Naive thymus-derived CD4-positive, alpha-beta T cell (primary cell): Measurements from ENCODE around the gene EYS. TPM values are rescaled to one million over a fixed set of nuclear protein-coding genes. Genes with fewer than 3 reads are reported as not detected.

Experiments
- ATAC-seq: fragments of 150-1000 bp; cut with Tn5 transposase; 2 replicates; pipeline ENCODE4 v1.10.0; 2021; ENCODE audit warnings: mild to moderate bottlenecking, moderate library complexity
- CTCF ChIA-PET: fragments of 350-600 bp; sonication (Branson Sonifier 250); formaldehyde crosslinking; loops from one replicate; lab custom pipeline; 2021; ENCODE audit warnings: antibody characterized with exemption; lab: Charles Lee
- POLR2A ChIA-PET: fragments of 350-600 bp; sonication (Branson Sonifier 250); formaldehyde crosslinking; loops from one replicate; lab custom pipeline; 2021; ENCODE audit warnings: antibody characterized with exemption, inconsistent platforms; lab: Charles Lee
- DNase-seq, 9 donors: peaks; one replicate each; pipeline versions ENCODE4 v3.0.0 to v3.0.0-alpha.2; 2020 to 2022; ENCODE audit warnings: mixed read lengths in 1 of 9
- H3K27ac ChIP-seq: one replicate; pipeline ENCODE4 v1.7.0; 2013; ENCODE audit warnings: mild to moderate bottlenecking, low read depth, low read length, moderate library complexity
- H3K27me3 ChIP-seq, 2 donors: one replicate each; pipeline ENCODE4 v1.7.0; 2013; ENCODE audit warnings: low read length in 2 of 2, mild to moderate bottlenecking in 2 of 2, moderate library complexity in 2 of 2; ENCODE audit not compliant: control insufficient read depth in 2 of 2, insufficient read depth in 2 of 2
- H3K36me3 ChIP-seq, 3 experiments: 1 replicate in 2 of 3; 2 replicates in 1 of 3; pipeline ENCODE4 v1.7.0; 2013; ENCODE audit warnings: low read length in 3 of 3, mild to moderate bottlenecking in 3 of 3, moderate library complexity in 1 of 3; ENCODE audit not compliant: insufficient read depth in 3 of 3, control insufficient read depth in 2 of 3
- H3K4me1 ChIP-seq, 2 donors: one replicate each; pipeline ENCODE4 v1.7.0; 2013; ENCODE audit warnings: low read length in 2 of 2, mild to moderate bottlenecking in 2 of 2, moderate library complexity in 1 of 2; ENCODE audit not compliant: control insufficient read depth in 2 of 2, insufficient read depth in 2 of 2
- H3K4me3 ChIP-seq: 2 replicates; pipeline ENCODE4 v1.7.0; 2013; ENCODE audit warnings: mild to moderate bottlenecking, low read length
- H3K9me3 ChIP-seq, 3 experiments: 1 replicate in 2 of 3; 2 replicates in 1 of 3; pipeline ENCODE4 v1.7.0; 2013; ENCODE audit warnings: low read length in 3 of 3; ENCODE audit not compliant: control insufficient read depth in 2 of 3
- H3K27ac Mint-ChIP-seq, 9 donors: one replicate each; pipeline ENCODE4 v1.8.0; 2020 to 2022; ENCODE audit warnings: mixed read lengths in 9 of 9, mild to moderate bottlenecking in 8 of 9, moderate library complexity in 5 of 9, inconsistent platforms in 2 of 9
- H3K27me3 Mint-ChIP-seq, 5 donors: one replicate each; pipeline ENCODE4 v1.8.0; 2021 to 2022; ENCODE audit warnings: mixed read lengths in 5 of 5, mild to moderate bottlenecking in 1 of 5
- H3K36me3 Mint-ChIP-seq, 5 donors: one replicate each; pipeline ENCODE4 v1.8.0; 2020 to 2022; ENCODE audit warnings: mixed read lengths in 5 of 5, mild to moderate bottlenecking in 3 of 5, inconsistent platforms in 1 of 5
- H3K4me1 Mint-ChIP-seq, 7 donors: one replicate each; pipeline ENCODE4 v1.8.0; 2020 to 2022; ENCODE audit warnings: mixed read lengths in 7 of 7, mild to moderate bottlenecking in 3 of 7, inconsistent platforms in 1 of 7
- H3K4me3 Mint-ChIP-seq, 10 donors: one replicate each; pipeline ENCODE4 v1.8.0; 2020 to 2022; ENCODE audit warnings: mild to moderate bottlenecking in 10 of 10, mixed read lengths in 10 of 10, moderate library complexity in 6 of 10, inconsistent platforms in 2 of 10
- H3K9me3 Mint-ChIP-seq, 11 donors: one replicate each; pipeline ENCODE4 v1.8.0; 2020 to 2022; ENCODE audit warnings: mixed read lengths in 11 of 11, mild to moderate bottlenecking in 4 of 11, inconsistent platforms in 1 of 11, moderate library complexity in 1 of 11
- intact Hi-C, 2 donors: fragments of 100-400 bp; cut with micrococcal nuclease; formaldehyde crosslinking; loops; one replicate each; pipeline ENCODE4 v1.15.1; 2023
- polyA plus RNA-seq, 2 donors: library from polyadenylated mRNA; unstranded; fragments of 300-500 nt; fragmentation: Illumina TruSeq; gene quantifications; one replicate each; pipeline ENCODE4 v1.2.3, GENCODE V29; 2021
- total RNA-seq, 6 experiments: library from RNA in 5 of 6; stranded (reverse) in 5 of 6; gene quantifications; 1 replicate in 5 of 6; 2 replicates in 1 of 6; pipeline ENCODE4 v1.2.3 and lab custom pipeline; 2021 to 2026

Gene EYS
- total and polyA plus RNA-seq, 7 experiments from 2014 or later = 0.07 to 0.21 (median 0.13) TPM; not detected in 4

DNA sequence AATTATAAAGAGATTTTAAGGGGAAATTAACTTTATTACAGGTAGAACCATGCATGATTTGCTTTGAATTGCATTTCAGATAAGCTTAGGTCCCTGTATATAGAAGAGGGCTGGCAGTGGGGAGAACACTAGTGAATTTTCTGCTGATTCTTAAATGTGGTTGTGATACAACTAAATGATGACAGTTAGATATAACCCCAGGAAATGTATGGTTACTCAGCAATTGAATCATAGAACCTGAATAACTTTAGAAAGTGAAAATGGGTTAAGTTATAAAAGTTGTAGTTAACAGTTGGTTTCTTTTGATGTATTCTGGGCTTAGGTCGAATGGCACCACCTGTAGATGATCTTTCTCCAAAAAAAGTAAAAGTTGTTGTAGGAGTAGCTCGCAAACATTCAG is 2001.3 kb downstream of the EYS start:
- H3K27me3 ChIP-seq = no peaks in the 10 kb centered on the region
- no peak overlapping the region for H3K4me3 Mint-ChIP-seq
- H3K36me3 ChIP-seq = peaks cover 0 to 50% (median 10%) of the 10 kb centered on the region in 3 experiments
- H3K27ac Mint-ChIP-seq = peak overlapping the region in 2 of 9 donors; percentile 30 to 33
- H3K4me1 Mint-ChIP-seq = peaks cover 5 to 20% (median 13%) of the 10 kb centered on the region in 7 donors
- CTCF ChIA-PET = no interaction called here
- peaks cover 23 to 66% (median 41%) of the 10 kb centered on the region in 5 donors for H3K36me3 Mint-ChIP-seq
- intact Hi-C loops = loop anchor here (2.0 to 5.0 kb wide), 4 partner anchors 13 to 108 kb away; partner anchors contain the start of gene PHF3 (in 1 of the 2)
- H3K4me3 ChIP-seq = no peak overlapping the region
- POLR2A ChIA-PET = no interaction called here
- ATAC-seq = no peak
- DNase-seq = no peak
- H3K27ac ChIP-seq = no peak overlapping the region
- H3K4me1 ChIP-seq = no peaks in the 10 kb centered on the region
- H3K27me3 Mint-ChIP-seq = no peaks in the 10 kb centered on the region
- H3K9me3 ChIP-seq = no peaks in the 10 kb centered on the region
- H3K9me3 Mint-ChIP-seq = peaks cover 0 to 2% (median 0%) of the 10 kb centered on the region in 11 donors

DNA sequence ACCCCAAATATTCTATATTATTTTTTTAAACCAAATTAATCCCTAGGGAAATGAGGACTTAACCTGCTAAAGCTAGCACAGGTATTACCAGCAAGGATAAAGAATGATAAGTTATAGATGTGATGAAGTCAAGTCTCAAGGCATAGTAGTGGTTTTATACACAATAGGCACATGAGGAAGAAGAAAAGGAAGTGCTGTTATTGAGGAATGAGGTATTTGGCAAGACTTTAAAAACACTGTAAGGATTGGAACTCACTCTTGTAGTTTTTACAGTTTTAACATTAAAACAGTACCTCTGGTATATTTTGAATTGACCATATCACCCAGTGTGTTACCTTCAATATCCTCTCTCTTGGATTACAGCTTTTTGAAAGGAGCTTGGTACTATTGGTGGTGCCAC is 2016.8 kb downstream of the EYS start:
- ChIA-PET CTCF (interaction anchor here (0.6 to 1.5 kb wide), 3 partner anchors 92 to 245 kb away, joined by 3 to 5 read pairs (median 4); no protein-coding TSS in a partner anchor), POLR2A (no interaction called here)
- ATAC-seq = no peak
- peaks cover 11 to 39% (median 26%) of the 10 kb centered on the region in 7 donors for H3K4me1 Mint-ChIP-seq
- Histone ChIP-seq H3K36me3 (peaks cover 0 to 10% (median 0%) of the 10 kb centered on the region in 3 experiments), H3K4me3 (no peak overlapping the region), H3K4me1 (no peaks in the 10 kb centered on the region), H3K9me3 (no peaks in the 10 kb centered on the region), H3K27me3 (no peaks in the 10 kb centered on the region), H3K27ac (no peak overlapping the region)
- H3K4me3 Mint-ChIP-seq = no peak overlapping the region
- intact Hi-C loops = no loop called here
- H3K27ac Mint-ChIP-seq = no peak overlapping the region
- no peak for DNase-seq
- H3K27me3 Mint-ChIP-seq = no peaks in the 10 kb centered on the region
- H3K36me3 Mint-ChIP-seq = peaks cover 8 to 37% (median 21%) of the 10 kb centered on the region in 5 donors
- H3K9me3 Mint-ChIP-seq = peaks cover 0 to 4% (median 0%) of the 10 kb centered on the region in 11 donors

DNA sequence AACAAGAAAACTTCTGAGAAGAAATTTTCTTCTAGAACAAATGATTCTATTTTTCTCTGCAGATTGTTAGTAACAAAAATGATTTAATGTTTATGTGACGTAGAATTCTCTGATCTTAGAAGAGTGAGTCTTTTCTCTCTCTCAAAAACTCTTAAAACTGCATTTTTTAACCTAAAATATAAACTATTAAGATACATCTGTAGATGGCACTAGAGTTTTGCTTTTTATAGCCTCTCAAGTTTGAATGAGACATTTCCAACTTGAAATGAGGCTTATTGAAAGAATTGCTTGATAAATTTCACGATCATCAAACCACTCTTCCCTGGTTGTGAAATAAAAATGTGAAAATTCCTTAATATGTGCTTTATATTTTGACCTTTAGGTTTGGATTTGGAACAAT is 2017.6 kb downstream of the EYS start:
- peaks cover 0 to 6% (median 0%) of the 10 kb centered on the region in 3 experiments for H3K36me3 ChIP-seq
- no peaks in the 10 kb centered on the region for H3K27me3 Mint-ChIP-seq
- H3K9me3 Mint-ChIP-seq = peaks cover 0 to 4% (median 0%) of the 10 kb centered on the region in 11 donors
- peaks cover 8 to 39% (median 26%) of the 10 kb centered on the region in 5 donors for H3K36me3 Mint-ChIP-seq
- H3K4me3 Mint-ChIP-seq = no peak overlapping the region
- no peaks in the 10 kb centered on the region for H3K9me3 ChIP-seq
- H3K27ac ChIP-seq = no peak overlapping the region
- no peak overlapping the region for H3K4me3 ChIP-seq
- ATAC-seq (no peak), DNase-seq (no peak)
- H3K4me1 Mint-ChIP-seq = peaks cover 14 to 45% (median 28%) of the 10 kb centered on the region in 7 donors
- H3K4me1 ChIP-seq = no peaks in the 10 kb centered on the region
- ChIA-PET POLR2A (no interaction called here), CTCF (interaction anchor here (1.5 kb wide), 1 partner anchor 91 kb away, joined by 4 read pairs; no protein-coding TSS in a partner anchor)
- no peaks in the 10 kb centered on the region for H3K27me3 ChIP-seq
- intact Hi-C loops = loop anchor here (5.0 to 10.0 kb wide), 3 partner anchors 52 to 117 kb away; partner anchors contain the start of genes LOC128125822 (in 1 of the 2), PHF3 (in 1 of the 2) and PTP4A1 (in 1 of the 2)
- H3K27ac Mint-ChIP-seq = peak overlapping the region in 2 of 9 donors; percentile 41 to 56

DNA sequence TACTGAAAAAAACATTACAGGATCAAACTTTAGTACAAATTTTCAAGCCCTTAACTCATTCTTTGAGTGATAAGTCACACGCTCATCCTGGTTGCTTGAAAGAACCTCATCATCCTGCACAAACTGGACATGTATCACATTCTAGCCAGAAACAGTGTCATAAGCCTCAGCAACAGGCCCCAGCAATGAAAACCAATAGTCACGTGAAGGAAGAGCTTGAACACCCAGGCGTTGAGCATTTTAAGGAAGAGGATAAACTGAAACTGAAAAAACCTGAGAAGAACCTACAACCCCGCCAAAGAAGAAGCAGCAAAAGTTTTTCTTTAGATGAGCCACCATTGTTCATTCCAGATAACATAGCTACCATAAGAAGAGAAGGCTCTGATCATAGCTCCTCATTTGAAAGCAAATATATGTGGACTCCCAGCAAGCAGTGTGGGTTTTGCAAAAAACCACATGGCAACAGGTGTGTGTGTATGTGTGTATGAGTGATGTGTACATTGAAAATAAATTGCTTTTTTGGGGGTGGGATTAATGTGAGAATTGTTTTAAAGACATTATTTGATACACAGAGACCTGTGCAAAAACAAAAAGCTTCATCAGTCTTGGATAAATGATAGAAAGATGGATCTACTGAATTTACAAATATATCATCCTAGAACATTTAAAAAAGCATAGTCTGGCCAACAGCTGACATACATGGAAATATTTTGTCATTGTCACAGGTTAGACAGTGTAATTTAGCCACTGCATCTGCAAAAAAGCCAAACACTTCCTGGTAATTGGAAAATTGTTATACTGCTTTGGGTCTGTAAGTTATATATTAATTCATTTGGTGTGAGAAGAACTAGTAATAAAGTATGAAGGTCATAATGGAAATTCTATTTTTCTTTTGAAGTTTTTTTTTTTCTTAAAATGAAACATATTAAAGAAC is 2021.3 kb downstream of the EYS start:
- POLR2A ChIA-PET = interaction anchor here (0.6 to 1.2 kb wide), 2 partner anchors 44 to 50 kb away, joined by 3 read pairs; partner anchors contain the start of gene PHF3
- DNase-seq (no peak), ATAC-seq (peak; percentile 65)
- Mint-ChIP-seq H3K36me3 (peaks cover 22 to 52% (median 42%) of the 10 kb centered on the region in 5 donors), H3K27me3 (no peaks in the 10 kb centered on the region), H3K27ac (peak overlapping the region in 7 of 9 donors; percentile 2 to 84 (median 40)), H3K4me1 (peaks cover 32 to 64% (median 50%) of the 10 kb centered on the region in 7 donors), H3K9me3 (peaks cover 0 to 4% (median 0%) of the 10 kb centered on the region in 11 donors), H3K4me3 (peak overlapping the region in 1 of 10 donors; percentile 9)
- H3K27ac ChIP-seq = no peak overlapping the region
- CTCF ChIA-PET = interaction anchor here (1.4 kb wide), 1 partner anchor 87 kb away, joined by 3 read pairs; no protein-coding TSS in a partner anchor
- H3K4me3 ChIP-seq = no peak overlapping the region
- H3K36me3 ChIP-seq = peaks cover 0 to 6% (median 0%) of the 10 kb centered on the region in 3 experiments
- no peaks in the 10 kb centered on the region for H3K4me1 ChIP-seq
- H3K9me3 ChIP-seq = no peaks in the 10 kb centered on the region
- intact Hi-C loops = loop anchor here (5.0 to 10.0 kb wide), 3 partner anchors 48 to 113 kb away; partner anchors contain the start of genes LOC128125822 (in 1 of the 2), PHF3 (in 1 of the 2) and PTP4A1 (in 1 of the 2)
- H3K27me3 ChIP-seq = no peaks in the 10 kb centered on the region

DNA sequence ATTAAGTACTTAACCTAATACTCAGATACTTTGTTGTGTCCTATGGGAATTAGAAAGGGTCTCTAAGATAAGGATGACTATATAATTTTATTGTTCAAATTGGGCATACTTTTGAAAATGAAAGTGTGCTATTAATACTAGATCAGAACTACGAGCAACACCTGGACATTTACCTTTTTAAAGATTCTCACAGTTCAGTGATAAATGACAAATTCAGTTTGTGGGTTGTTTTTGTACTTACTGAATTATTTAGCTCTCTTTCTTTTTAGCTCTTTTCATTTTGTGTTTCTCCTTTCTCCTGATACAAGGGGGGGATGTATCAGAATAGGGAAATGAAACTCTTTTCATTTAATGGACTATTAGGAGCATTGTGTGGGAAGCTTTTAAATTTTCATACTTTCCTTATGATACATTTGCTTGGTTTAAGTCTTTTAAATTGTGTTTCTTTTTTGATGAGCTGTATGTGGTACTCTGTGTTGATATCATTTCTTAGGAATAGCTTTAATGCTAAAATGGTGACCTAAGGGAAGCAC is 2023.9 kb downstream of the EYS start:
- H3K4me3 Mint-ChIP-seq = peak overlapping the region in 1 of 10 donors; percentile 11
- H3K27ac Mint-ChIP-seq = peak overlapping the region in 1 of 9 donors; percentile 53
- intact Hi-C loops = loop anchor here in 1 of 2 donors (10.0 kb wide), 1 partner anchor 62 kb away; no protein-coding TSS in a partner anchor
- no peak overlapping the region for H3K4me3 ChIP-seq
- H3K36me3 Mint-ChIP-seq = peaks cover 26 to 61% (median 45%) of the 10 kb centered on the region in 5 donors
- no peaks in the 10 kb centered on the region for H3K4me1 ChIP-seq
- no peak for ATAC-seq
- ChIA-PET POLR2A (interaction anchor here (0.8 to 1.5 kb wide), 2 partner anchors 21 to 48 kb away, joined by 4 read pairs; partner anchors contain the start of gene PHF3), CTCF (interaction anchor here (1.8 kb wide), 1 partner anchor 84 kb away, joined by 7 read pairs; no protein-coding TSS in a partner anchor)
- H3K27me3 Mint-ChIP-seq = no peaks in the 10 kb centered on the region
- H3K36me3 ChIP-seq = peaks cover 0 to 6% (median 0%) of the 10 kb centered on the region in 3 experiments
- H3K27me3 ChIP-seq = no peaks in the 10 kb centered on the region
- H3K4me1 Mint-ChIP-seq = peaks cover 30 to 71% (median 64%) of the 10 kb centered on the region in 7 donors
- H3K9me3 ChIP-seq = no peaks in the 10 kb centered on the region
- DNase-seq = no peak
- peaks cover 0 to 4% (median 0%) of the 10 kb centered on the region in 11 donors for H3K9me3 Mint-ChIP-seq
- no peak overlapping the region for H3K27ac ChIP-seq

DNA sequence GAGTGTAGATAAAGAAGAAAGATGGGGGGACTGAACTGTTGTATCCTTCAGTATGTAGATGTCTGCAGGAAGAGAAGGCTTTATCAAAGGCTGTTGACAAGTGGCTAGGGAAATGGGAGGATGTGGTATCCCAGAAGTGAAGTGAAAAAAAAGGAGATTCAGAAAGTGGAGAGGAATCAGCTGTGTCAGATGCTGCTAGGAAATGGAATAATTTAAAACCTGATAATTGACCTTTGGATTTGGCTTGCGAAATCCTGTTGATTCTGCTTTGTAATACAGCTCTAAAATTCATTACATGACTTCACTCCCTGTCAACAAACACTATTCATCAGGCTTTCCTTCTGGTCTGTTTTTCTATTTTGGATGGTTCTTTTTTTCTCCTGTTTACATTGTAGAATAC is 2029.7 kb downstream of the EYS start:
- CTCF ChIA-PET = no interaction called here
- peaks cover 13 to 24% (median 23%) of the 10 kb centered on the region in 5 donors for H3K36me3 Mint-ChIP-seq
- H3K4me3 Mint-ChIP-seq = no peak overlapping the region
- H3K27me3 Mint-ChIP-seq = no peaks in the 10 kb centered on the region
- no peak for ATAC-seq
- peaks cover 5 to 40% of the 10 kb centered on the region in 2 donors for H3K4me1 ChIP-seq
- intact Hi-C loops = loop anchor here in 1 of 2 donors (2.0 to 5.0 kb wide), 3 partner anchors 14 to 80 kb away; no protein-coding TSS in a partner anchor
- H3K27ac ChIP-seq = no peak overlapping the region
- H3K27ac Mint-ChIP-seq = no peak overlapping the region
- no peaks in the 10 kb centered on the region for H3K9me3 Mint-ChIP-seq
- H3K27me3 ChIP-seq = no peaks in the 10 kb centered on the region
- no peak for DNase-seq
- H3K4me1 Mint-ChIP-seq = peaks cover 15 to 54% (median 38%) of the 10 kb centered on the region in 7 donors
- POLR2A ChIA-PET = interaction anchor here (1.4 kb wide), 1 partner anchor 42 kb away, joined by 4 read pairs; the partner anchor contains the start of gene PHF3
- H3K4me3 ChIP-seq = no peak overlapping the region
- no peaks in the 10 kb centered on the region for H3K36me3 ChIP-seq
- H3K9me3 ChIP-seq = no peaks in the 10 kb centered on the region
